IPS-18c (cell line): Measurements from ENCODE around the gene LANCL2.

ENCODE experiments used
- H3K4me3 ChIP-seq: 2 replicates; pipeline ENCODE4 v1.7.0; 2013; ENCODE audit warnings: low read depth, mild to moderate bottlenecking, low read length, moderate library complexity; ENCODE audit not compliant: insufficient read depth
- H3K9me3 ChIP-seq: one replicate; pipeline ENCODE4 v1.6.1; 2013; ENCODE audit warnings: mild to moderate bottlenecking, low read length, moderate library complexity; ENCODE audit not compliant: control insufficient read depth, insufficient read depth

Gene LANCL2

GRCh38 chr7:55423891-55424290, 58.8 kb downstream of the LANCL2 start:
- H3K9me3 ChIP-seq: no peaks in the 10 kb centered on the region
- H3K4me3 ChIP-seq: no peak overlapping the region

DNA sequence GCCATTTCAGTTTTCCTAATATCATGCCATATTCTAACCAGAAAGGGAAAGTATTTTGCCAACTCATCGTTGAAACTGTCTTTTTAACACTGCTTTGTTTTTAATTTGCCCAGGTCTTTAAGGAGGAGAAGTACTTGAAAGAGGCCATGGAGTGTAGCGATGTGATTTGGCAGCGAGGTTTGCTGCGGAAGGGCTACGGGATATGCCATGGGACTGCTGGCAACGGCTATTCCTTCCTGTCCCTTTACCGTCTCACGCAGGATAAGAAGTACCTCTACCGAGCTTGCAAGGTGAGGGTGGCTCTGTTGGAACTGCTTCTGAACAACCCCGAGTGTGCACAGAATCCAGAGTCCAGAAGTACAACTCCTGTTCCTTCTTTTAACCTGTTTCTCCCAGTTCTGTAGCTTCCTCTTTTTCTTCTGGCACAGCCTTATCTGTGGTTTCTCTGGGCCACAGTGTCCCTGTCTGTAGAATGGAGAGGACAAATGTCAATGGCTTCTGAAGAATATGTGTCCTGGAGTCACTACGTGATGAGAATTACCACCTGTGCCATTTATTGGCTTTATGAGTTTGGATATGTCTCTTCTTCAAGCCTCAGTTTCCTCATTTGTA, 60.1 kb downstream of the LANCL2 start:
- Histone ChIP-seq H3K9me3 (no peaks in the 10 kb centered on the region), H3K4me3 (no peak overlapping the region)

GRCh38 chr7:55426676-55427075, 61.5 kb downstream of the LANCL2 start:
- no peaks in the 10 kb centered on the region for H3K9me3 ChIP-seq
- H3K4me3 ChIP-seq: no peak overlapping the region

DNA sequence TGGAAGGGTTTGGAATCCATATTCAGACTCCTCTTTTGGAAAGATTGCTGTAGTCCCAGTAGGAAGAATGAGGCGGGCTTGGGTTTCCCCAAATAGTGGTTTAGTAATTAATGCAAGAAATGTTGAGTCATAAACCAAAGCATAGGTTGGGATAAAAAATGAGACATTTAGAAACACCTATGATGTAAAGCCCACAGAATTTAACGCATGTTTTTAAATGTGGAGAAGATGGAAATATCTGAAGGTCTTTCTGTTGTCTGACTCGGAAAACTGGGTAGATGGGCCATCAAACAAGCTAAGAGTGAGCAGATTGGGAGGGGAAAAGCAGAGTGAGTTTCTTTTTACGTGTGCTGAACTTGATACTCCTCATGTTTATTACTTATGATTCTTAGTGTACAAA, 62.2 kb downstream of the LANCL2 start:
- no peak overlapping the region for H3K4me3 ChIP-seq
- H3K9me3 ChIP-seq: no peaks in the 10 kb centered on the region

DNA sequence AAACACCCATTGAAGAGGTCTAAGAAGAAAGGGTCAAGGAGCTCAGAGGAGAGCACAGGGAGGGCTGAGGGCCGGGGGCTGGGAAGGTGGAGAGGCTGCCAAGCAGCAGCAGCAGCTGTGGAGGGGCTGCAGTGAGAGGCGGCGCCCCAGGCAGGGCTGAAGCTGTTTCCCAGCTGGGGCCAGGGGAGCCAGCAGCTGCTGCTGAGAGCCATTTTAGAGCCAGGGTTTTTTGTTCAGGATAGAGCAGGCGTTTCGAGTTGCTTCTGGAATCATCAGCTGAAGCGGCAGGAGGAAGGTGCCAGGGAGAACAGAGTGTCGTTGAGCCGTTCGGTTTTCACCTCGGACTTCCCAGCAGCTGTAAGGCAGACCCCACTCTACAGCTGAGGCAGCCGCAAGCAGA, 62.7 kb downstream of the LANCL2 start:
- Histone ChIP-seq H3K9me3 (no peaks in the 10 kb centered on the region), H3K4me3 (no peak overlapping the region)

DNA sequence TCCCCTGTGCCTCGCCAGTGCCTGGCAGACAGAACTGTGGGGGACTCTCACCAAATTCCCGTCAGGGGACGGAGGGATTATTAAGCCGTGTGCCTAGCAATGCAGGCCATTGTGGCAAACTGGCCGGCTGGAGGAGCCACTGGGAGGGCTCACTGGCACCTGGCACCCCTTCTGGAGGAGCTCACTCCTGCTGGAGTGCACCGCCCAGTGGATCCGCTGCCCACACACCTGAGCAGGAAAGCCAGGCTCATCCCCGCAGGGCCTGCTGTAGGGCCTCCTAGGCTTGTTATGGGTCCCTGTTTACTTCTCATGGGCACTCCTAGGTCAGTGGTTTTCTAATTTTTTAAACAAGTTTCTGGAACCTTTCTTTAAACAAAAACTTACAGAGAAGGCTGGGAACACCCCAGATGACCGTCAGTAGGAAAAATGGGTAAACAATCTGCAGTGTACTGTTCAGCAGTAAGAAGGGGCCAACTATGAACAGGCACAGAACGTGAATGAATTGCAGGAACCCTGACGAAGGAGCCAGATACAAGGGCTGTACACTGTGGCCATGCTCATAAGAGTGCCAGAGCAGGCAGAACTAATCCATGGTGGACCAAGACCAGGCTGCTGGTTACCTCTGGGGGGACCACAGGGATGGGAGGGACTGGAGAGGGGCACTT, 64.8 kb downstream of the LANCL2 start:
- H3K4me3 ChIP-seq: no peak overlapping the region
- no peaks in the 10 kb centered on the region for H3K9me3 ChIP-seq

GRCh38 chr7:55431898-55432297, 66.8 kb downstream of the LANCL2 start:
- no peaks in the 10 kb centered on the region for H3K9me3 ChIP-seq
- no peak overlapping the region for H3K4me3 ChIP-seq

- H3K4me3 ChIP-seq: no peak overlapping the region
- no peaks in the 10 kb centered on the region for H3K9me3 ChIP-seq
These were observed 67.4 kb downstream of the LANCL2 start for GRCh38 chr7:55432506-55432905.

DNA sequence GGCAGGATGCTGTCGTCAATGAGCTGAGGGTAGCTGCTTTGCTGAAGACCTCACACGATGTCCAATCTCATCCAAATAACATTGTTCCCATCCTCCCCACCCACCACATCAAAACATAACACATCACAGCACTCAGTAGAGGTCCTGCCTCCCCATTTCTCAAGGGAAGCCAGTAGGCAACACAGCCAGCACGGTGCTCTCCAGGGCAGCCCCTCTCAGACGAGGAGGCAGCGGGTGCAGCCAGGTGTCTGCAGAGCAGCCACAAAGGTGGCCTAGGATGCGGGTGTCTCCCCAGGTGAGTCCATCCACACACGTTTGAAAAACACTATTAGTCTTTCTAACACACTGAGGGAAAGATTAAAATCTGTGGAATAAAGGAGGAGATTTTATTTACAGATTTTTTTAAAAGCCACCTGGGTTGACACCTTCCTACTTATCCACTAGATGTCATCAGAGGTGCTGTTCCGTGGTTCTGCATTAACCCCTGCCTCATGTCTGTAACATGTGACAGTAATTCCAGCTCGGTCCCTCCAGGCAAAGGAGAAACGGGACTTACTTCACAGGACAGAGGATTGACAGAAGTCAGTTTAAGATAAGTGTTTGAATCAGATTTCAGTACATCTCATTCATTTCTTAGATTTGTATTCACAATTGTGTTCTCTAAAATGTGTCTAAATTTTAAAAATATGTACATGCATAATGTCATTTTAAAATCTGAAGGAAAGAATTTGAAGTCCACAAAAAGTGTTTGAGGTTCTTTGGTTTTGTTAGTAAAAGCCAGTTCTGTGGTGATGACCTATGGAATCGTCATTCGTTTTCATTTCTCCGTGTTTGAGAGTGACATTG, 68.0 kb downstream of the LANCL2 start:
- no peak overlapping the region for H3K4me3 ChIP-seq
- no peaks in the 10 kb centered on the region for H3K9me3 ChIP-seq

GRCh38 chr7:55435466-55435865, 70.3 kb downstream of the LANCL2 start:
- H3K4me3 ChIP-seq: no peak overlapping the region
- H3K9me3 ChIP-seq: no peaks in the 10 kb centered on the region

DNA sequence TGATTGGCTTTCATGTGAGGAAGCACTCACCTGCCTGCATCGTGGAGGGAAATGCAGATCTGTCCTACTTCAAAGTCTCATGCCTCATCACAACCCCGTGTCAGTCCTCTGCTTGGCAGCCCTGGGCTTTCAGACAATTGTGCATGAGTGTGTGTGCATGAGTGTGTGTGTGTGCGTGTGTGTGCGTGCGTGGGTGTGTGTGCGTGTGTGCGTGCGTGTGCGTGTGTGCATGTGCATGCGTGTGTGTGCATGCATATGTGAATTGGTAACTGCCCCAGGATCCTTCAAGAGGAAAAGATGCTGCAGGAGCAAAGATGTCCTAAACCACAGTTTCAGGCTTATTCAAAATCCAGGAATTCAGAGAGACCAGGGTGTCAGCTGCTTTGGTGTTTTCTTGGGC, 71.3 kb downstream of the LANCL2 start:
- no peak overlapping the region for H3K4me3 ChIP-seq
- no peaks in the 10 kb centered on the region for H3K9me3 ChIP-seq

- H3K4me3 ChIP-seq: no peak overlapping the region
- H3K9me3 ChIP-seq: no peaks in the 10 kb centered on the region
These were observed 72.2 kb downstream of the LANCL2 start for GRCh38 chr7:55437375-55437774.

DNA sequence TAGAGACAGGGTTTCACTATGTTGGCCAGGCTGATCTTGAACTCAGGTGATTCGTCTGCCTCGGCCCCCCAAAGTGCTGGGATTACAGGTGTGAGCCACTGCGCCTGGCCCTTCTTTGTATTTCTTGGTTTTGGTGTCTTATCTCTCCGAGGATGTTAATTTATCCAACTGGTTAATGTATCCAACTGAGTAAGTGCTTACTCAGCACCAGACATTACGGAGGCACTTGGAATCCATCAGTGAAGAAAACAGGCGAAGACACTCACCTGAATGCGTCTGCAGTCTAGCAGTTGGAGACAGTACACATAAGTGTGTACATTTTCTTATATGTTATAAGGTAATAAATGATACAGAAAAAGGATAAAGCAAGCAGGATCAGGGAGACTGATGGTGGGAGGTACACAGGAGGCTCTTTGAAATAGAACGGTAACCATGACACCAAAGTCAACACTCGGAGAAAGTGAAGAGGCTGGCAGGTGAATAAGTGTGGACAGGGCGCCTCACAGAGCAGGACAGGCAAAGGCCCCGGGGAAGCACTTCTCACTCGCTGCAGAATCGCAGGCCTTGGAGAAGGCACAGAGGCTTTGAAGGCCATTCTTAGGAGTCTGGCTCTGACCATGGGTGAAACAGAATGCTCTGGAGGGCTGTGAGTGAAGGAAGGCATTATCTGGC, 73.1 kb downstream of the LANCL2 start:
- no peaks in the 10 kb centered on the region for H3K9me3 ChIP-seq
- no peak overlapping the region for H3K4me3 ChIP-seq

- H3K4me3 ChIP-seq: no peak overlapping the region
- H3K9me3 ChIP-seq: no peaks in the 10 kb centered on the region
These were observed 73.8 kb downstream of the LANCL2 start for GRCh38 chr7:55438757-55439525.

DNA sequence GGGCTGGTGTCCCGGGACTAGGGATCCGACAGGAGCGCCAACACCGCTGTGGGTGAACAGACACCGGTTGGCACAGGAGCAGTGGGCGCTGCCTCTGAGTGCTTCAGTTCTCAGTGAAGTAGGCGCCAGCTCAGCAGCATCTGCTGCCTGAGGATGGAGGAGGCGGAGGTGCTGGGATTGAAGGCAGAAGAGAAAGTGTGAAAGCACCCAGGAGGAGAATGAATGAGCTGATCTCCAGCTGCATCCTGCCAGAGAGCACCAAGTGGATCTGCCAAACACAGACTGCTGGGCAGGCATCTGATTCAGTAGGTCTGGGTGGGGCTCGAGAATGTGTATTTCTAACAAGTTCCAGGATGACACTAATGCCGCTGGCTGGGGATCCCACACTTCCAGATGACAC, 74.5 kb downstream of the LANCL2 start:
- no peak overlapping the region for H3K4me3 ChIP-seq
- H3K9me3 ChIP-seq: no peaks in the 10 kb centered on the region

- no peaks in the 10 kb centered on the region for H3K9me3 ChIP-seq
These were observed 75.0 kb downstream of the LANCL2 start for GRCh38 chr7:55440040-55440690.

DNA sequence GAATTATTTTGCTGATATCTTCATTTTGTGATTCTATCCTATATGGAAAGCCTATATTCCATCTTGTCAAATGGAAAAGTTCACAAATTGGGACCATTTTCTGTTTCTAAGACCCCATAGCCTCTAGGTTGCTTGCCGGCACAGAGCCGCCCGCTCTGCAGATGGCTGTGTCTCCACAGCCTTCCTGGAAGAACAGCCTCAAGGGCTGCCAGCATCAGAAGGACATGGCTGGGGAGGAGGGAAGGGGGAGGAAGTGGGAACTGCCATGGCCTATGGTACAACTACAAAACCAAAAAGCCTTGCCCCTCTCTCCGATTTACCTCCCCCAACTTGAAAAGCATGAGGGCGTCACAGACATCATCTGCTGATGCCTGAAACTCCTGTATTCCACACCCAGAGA, 75.9 kb downstream of the LANCL2 start:
- no peaks in the 10 kb centered on the region for H3K9me3 ChIP-seq
- no peak overlapping the region for H3K4me3 ChIP-seq

More at GRCh38 chr7:55440040-55440690, 75.0 kb downstream of the LANCL2 start:
- H3K4me3 ChIP-seq: no peak overlapping the region
